GM12878 (cell line): ENCODE measurements around the gene FADS1. TPM values are rescaled to one million over a fixed set of nuclear protein-coding genes. Genes with fewer than 3 reads are reported as not detected.
A peak's percentile ranks its signal among the peaks of the same experiment; 100 is the strongest.

ENCODE experiments used
- ATAC-seq: fragments of 200-7000 bp; cut with Tn5 transposase; 3 replicates; pipeline ENCODE4 v1.9.1; 2020; ENCODE audit warnings: mild to moderate bottlenecking, moderate library complexity
- BruUV-seq: library from RNA; stranded (reverse); fragments of 400-500 nt; replicated peaks from 2 replicates; lab custom pipeline; 2021; lab: Mats Ljungman, UMichigan
- CTCF ChIA-PET: fragments of 300-600 bp; sonication (Branson Sonifier 250); formaldehyde crosslinking; extraction: SDS; loops from one replicate; lab custom pipeline; 2021; ENCODE audit warnings: inconsistent platforms; lab: Yijun Ruan, JAX
- POLR2A ChIA-PET: fragments of 350-600 bp; formaldehyde crosslinking; extraction: SDS; loops from one replicate; lab custom pipeline; 2021; ENCODE audit warnings: inconsistent platforms; lab: Charles Lee
- RAD21 ChIA-PET: fragments of 300-600 bp; sonication (Branson Sonifier 250); formaldehyde crosslinking; loops from one replicate; lab custom pipeline; 2023; ENCODE audit warnings: antibody characterized with exemption; ENCODE audit not compliant: unreplicated experiment; lab: Charles Lee
- SMC1A ChIA-PET: fragments of 300-600 bp; sonication (Branson Sonifier 250); formaldehyde crosslinking; loops from one replicate; lab custom pipeline; 2023; ENCODE audit not compliant: unreplicated experiment, uncharacterized antibody; lab: Charles Lee
- DNase-seq: peaks from one replicate; pipeline ENCODE4 v3.0.0-alpha.2; 2011; ENCODE audit warnings: low read depth, low spot score
- FAIRE-seq: peaks from 3 replicates; lab custom pipeline; 2011; peaks lifted over from hg19 to GRCh38; lab: Jason Lieb, UNC
- H2AFZ ChIP-seq: 2 replicates; pipeline ENCODE4 v1.6.0; 2011; ENCODE audit warnings: low read depth, low read length, control low read depth; ENCODE audit not compliant: control insufficient read depth
- H3K27ac ChIP-seq: 2 replicates; pipeline ENCODE4 v1.5.1; 2011; ENCODE audit warnings: control low read depth; ENCODE audit not compliant: control insufficient read depth, insufficient read depth
- H3K27me3 ChIP-seq, 2 experiments: replicated peaks in 1 of 2; 2 replicates each; pipeline versions ENCODE4 v1.6.0 to v1.6.1; 2011; ENCODE audit warnings: low read length in 1 of 2; ENCODE audit not compliant: control insufficient read depth in 2 of 2, insufficient read depth in 2 of 2
- H3K36me3 ChIP-seq, 2 experiments: 2 replicates each; pipeline ENCODE4 v1.5.1; 2011; ENCODE audit warnings: low read length in 1 of 2; ENCODE audit not compliant: control insufficient read depth in 2 of 2, insufficient read depth in 2 of 2
- H3K4me1 ChIP-seq: 2 replicates; pipeline ENCODE4 v1.6.1; 2011; ENCODE audit warnings: mild to moderate bottlenecking, low read length, moderate library complexity, mixed read lengths; ENCODE audit not compliant: control insufficient read depth, insufficient read depth
- H3K4me2 ChIP-seq: 2 replicates; pipeline ENCODE4 v1.6.0; 2011; ENCODE audit warnings: control low read depth; ENCODE audit not compliant: control insufficient read depth, insufficient read depth
- H3K4me3 ChIP-seq: fragments of 200-600 bp; sonication (generic); 2 replicates; pipeline ENCODE4 v1.5.1; 2016
- H3K79me2 ChIP-seq: 2 replicates; pipeline ENCODE4 v1.6.0; 2011; ENCODE audit warnings: low read length; ENCODE audit not compliant: control insufficient read depth, insufficient read depth
- H3K9ac ChIP-seq: 2 replicates; pipeline ENCODE4 v1.8.0; 2011; ENCODE audit warnings: low read length, control low read depth, mixed read lengths; ENCODE audit not compliant: control insufficient read depth, insufficient read depth
- H3K9me3 ChIP-seq: replicated peaks from 3 replicates; pipeline ENCODE4 v1.5.1; 2011; ENCODE audit warnings: mild to moderate bottlenecking, low read length; ENCODE audit not compliant: control insufficient read depth, insufficient read depth
- H4K20me1 ChIP-seq: 2 replicates; pipeline ENCODE4 v1.6.0; 2011; ENCODE audit not compliant: control insufficient read depth, insufficient read depth
- CBX5 ChIP-seq: sonication (generic); IDR thresholded peaks from 2 replicates; pipeline ENCODE4 v1.6.1; 2016; ENCODE audit warnings: low read depth, moderate library complexity, mild to moderate bottlenecking, inconsistent platforms
- CHD2 ChIP-seq: IDR thresholded peaks from 2 replicates; pipeline ENCODE4 v1.6.1; 2011; ENCODE audit warnings: low read depth, low read length, improper control_type of control experiment, borderline replicate concordance
- EP300 ChIP-seq, 2 experiments: fragments of 150-350 bp in 1 of 2; IDR thresholded peaks; 2 replicates each; pipeline ENCODE4 v1.6.1; 2011 to 2012; ENCODE audit warnings: low read depth in 2 of 2, low read length in 2 of 2, borderline replicate concordance in 1 of 2, improper control_type of control experiment in 1 of 2, inconsistent platforms in 1 of 2; ENCODE audit not compliant: control insufficient read depth in 1 of 2
- ETV6 ChIP-seq, 2 experiments: fragments of 450-650 bp in 1 of 2; IDR thresholded peaks in 1 of 2; conservative IDR thresholded peaks in 1 of 2; 2 replicates each; pipeline ENCODE4 v1.6.1; 2014; ENCODE audit warnings: antibody characterized with exemption in 1 of 2, borderline replicate concordance in 1 of 2, low read depth in 1 of 2, mild to moderate bottlenecking in 1 of 2, moderate library complexity in 1 of 2
- KAT2A ChIP-seq: conservative IDR thresholded peaks from 2 replicates; pipeline ENCODE4 v1.6.1; 2011; ENCODE audit warnings: low read depth, low read length; ENCODE audit not compliant: control insufficient read depth
- NFYA ChIP-seq: IDR thresholded peaks from 2 replicates; pipeline ENCODE4 v1.6.1; 2011; ENCODE audit warnings: low read depth, mild to moderate bottlenecking, low read length, improper control_type of control experiment, borderline replicate concordance
- NKRF ChIP-seq: fragments of 450-650 bp; conservative IDR thresholded peaks from 2 replicates; pipeline ENCODE4 v1.6.1; 2017; ENCODE audit warnings: mild to moderate bottlenecking, moderate library complexity
- NR2C2 ChIP-seq: IDR thresholded peaks from 2 replicates; pipeline ENCODE4 v1.6.1; 2011; ENCODE audit warnings: borderline replicate concordance, low read depth; ENCODE audit not compliant: control insufficient read depth, insufficient read length
- POLR2AphosphoS2 ChIP-seq: IDR thresholded peaks from 2 replicates; pipeline ENCODE4 v1.6.1; 2011; ENCODE audit warnings: low read depth, mild to moderate bottlenecking, low read length, improper control_type of control experiment, moderate library complexity
- SP1 ChIP-seq: IDR thresholded peaks from one replicate; pipeline ENCODE4 v1.6.1; 2011; ENCODE audit warnings: low read depth, low read length
- TARDBP ChIP-seq: IDR thresholded peaks from 2 replicates; pipeline ENCODE4 v1.6.1; 2016; ENCODE audit warnings: borderline replicate concordance
- WGBS: methylation state at CpG from one replicate; pipeline ENCODE4 v1.1.6; 2016; ENCODE audit warnings: low lambda C conversion rate; ENCODE audit not compliant: insufficient replicate concordance, insufficient coverage; ENCODE audit errors: missing lambda C conversion rate; 5-methylcytosine and 5-hydroxymethylcytosine counted together
- in situ Hi-C: fragments of 300-500 bp; cut with MboI; formaldehyde crosslinking; loops from 9 replicates; pipeline ENCODE4 v1.14.3; 2018; ENCODE audit warnings: mixed read lengths
- intact Hi-C: fragments of 100-400 bp; cut with micrococcal nuclease; formaldehyde crosslinking; loops from one replicate; pipeline ENCODE4 v1.14.2; 2022; ENCODE audit not compliant: unreplicated experiment
- polyA plus RNA-seq, 11 experiments: library from polyadenylated mRNA; depleted of rRNA in 4 of 11; unstranded in 6 of 11; stranded (reverse) in 5 of 11; fragments of >200 nt; fragmentation: Nextera tagmentation in 4 of 11; fragmentation: Illumina TruSeq in 1 of 11; extraction: Ambion mirVana in 4 of 11; extraction: Trizol in 1 of 11; gene quantifications; 1 replicate in 1 of 11; 2 replicates in 10 of 11; pipeline versions ENCODE4 v1.2.1 to v1.2.3, GENCODE V29; 2011 to 2016; ENCODE audit warnings: inconsistent platforms in 2 of 11, missing spikeins in 2 of 11, low read depth in 1 of 11
- total RNA-seq, 4 experiments: library from RNA; depleted of rRNA in 3 of 4; stranded (reverse); fragments of >200 nt in 3 of 4; fragmentation: Illumina TruSeq in 1 of 4; extraction: Trizol in 1 of 4; gene quantifications; 2 replicates each; pipeline versions ENCODE4 v1.2.1 to v1.2.3, GENCODE V29; 2013 to 2021
- TF ChIP-seq, protein P1 (sequence below): fragments of 450-650 bp; IDR thresholded peaks from 2 replicates; pipeline ENCODE4 v1.6.1; 2014; ENCODE audit warnings: mild to moderate bottlenecking

The FADS1 gene
- total and polyA plus RNA-seq, 10 of the 15 experiments (the other 5 are each of a cell fraction or from before 2014, with no cell fraction given) = 8.8 to 73.9 (median 39.0) TPM

DNA sequence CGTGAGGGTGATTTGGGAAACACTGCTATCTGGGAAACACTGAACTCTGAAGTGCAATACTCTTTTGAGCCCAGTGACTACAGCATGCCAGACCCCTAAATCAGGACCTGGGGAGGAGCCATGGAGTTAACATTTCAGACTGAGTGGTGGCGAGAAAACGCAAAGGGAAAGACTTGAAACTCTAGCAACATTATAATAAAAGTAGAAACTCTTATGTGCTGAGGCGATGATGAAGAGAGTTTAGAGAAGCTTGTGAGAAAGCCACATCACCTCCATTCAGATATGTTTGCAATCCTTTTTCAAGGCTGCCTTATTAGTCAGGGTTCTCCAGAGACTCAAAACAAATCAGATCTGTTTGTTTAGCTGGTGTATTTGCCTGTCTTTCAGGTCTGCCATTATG lies 22.2 kb downstream of the FADS1 start (continued):
- no peak for TF ChIP-seq NKRF
- no peak for TF ChIP-seq KAT2A
- TF ChIP-seq, all 136 proteins: peak for 0

DNA sequence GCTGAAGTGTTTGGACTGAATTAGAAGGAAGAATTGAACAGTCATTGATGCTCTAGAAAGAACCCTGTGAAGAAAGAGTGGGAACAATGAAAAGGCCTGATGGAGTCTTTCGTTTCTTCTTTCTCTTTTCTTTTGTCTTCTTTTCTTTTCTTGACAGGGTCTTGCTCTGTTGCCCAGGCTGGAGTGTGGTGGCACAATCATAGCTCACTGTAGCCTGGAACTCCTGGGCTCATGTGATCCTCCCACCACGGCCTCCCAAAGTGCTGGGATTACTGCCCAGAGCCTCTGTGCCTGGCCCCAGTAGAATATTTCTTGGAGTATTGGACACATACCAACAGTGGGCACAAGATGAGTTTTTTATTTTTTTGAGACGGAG lies 23.0 kb downstream of the FADS1 start:
- TF ChIP-seq, protein P1, sequence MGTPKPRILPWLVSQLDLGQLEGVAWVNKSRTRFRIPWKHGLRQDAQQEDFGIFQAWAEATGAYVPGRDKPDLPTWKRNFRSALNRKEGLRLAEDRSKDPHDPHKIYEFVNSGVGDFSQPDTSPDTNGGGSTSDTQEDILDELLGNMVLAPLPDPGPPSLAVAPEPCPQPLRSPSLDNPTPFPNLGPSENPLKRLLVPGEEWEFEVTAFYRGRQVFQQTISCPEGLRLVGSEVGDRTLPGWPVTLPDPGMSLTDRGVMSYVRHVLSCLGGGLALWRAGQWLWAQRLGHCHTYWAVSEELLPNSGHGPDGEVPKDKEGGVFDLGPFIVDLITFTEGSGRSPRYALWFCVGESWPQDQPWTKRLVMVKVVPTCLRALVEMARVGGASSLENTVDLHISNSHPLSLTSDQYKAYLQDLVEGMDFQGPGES = no peak
- TF ChIP-seq CHD2 = no peak
- no peak for TF ChIP-seq CBX5
- TF ChIP-seq KAT2A = no peak
- TF ChIP-seq NR2C2 = no peak
- no peak for TF ChIP-seq EP300 (IDR thresholded peaks at IDR 0.05; ENCODE audit: borderline replicate concordance in 1 of 2, control insufficient read depth in 1 of 2, low read depth in 2 of 2, low read length in 2 of 2)
- no peak for TF ChIP-seq SP1
- TF ChIP-seq TARDBP = no peak
- no peak for TF ChIP-seq ETV6 (conservative IDR thresholded peaks at IDR 0.05 in 1 of 2, IDR thresholded peaks at IDR 0.05 in 1 of 2; ENCODE audit: borderline replicate concordance in 1 of 2, low read depth in 1 of 2)
- TF ChIP-seq POLR2AphosphoS2 = no peak
- TF ChIP-seq NFYA = no peak
- RAD21 ChIA-PET = interaction anchor here (1.1 to 6.2 kb wide), 5 partner anchors 21 to 154 kb away, joined by 3 to 96 read pairs (median 4); partner anchors contain the start of gene BEST1

More for the DNA sequence above, 23.0 kb downstream of the FADS1 start:
- WGBS = 36% methylated on average over 3 of the region's 3 CpGs
- H3K27ac ChIP-seq = peak overlapping the region; percentile 100
- ATAC-seq (no peak), FAIRE-seq (peak; percentile 23), DNase-seq (no peak)
- H3K4me3 ChIP-seq = peak overlapping the region; percentile 98
- H3K4me1 ChIP-seq = no peaks in the 10 kb centered on the region; the same call in 1 of the 2 replicates
- H3K36me3 ChIP-seq = peaks cover 15 to 17% of the 10 kb centered on the region in 2 experiments; a peak in 3 of 4 replicates
- H3K4me2 ChIP-seq = peak overlapping the region; percentile 66
- CTCF ChIA-PET = interaction anchor here (0.6 to 12.7 kb wide), 9 partner anchors 16 to 1186 kb away, joined by 3 to 200 read pairs (median 6); partner anchors contain the start of gene BEST1
- H3K27me3 ChIP-seq = no peaks in the 10 kb centered on the region
- POLR2A ChIA-PET = interaction anchor here (1.2 to 6.7 kb wide), 5 partner anchors 22 to 41 kb away, joined by 5 to 60 read pairs (median 9); partner anchors contain the start of genes FADS1 and MYRF
- no TSS peak for BruUV-seq
- SMC1A ChIA-PET = interaction anchor here (1.2 to 8.3 kb wide), 6 partner anchors 37 to 288 kb away, joined by 3 to 91 read pairs (median 6); no protein-coding TSS in a partner anchor
- no peaks in the 10 kb centered on the region for H4K20me1 ChIP-seq
- no peak overlapping the region for H2AFZ ChIP-seq
- peaks cover 83% of the 10 kb centered on the region for H3K79me2 ChIP-seq
- in situ Hi-C loops = no loop called here
- peak overlapping the region; percentile 100 for H3K9ac ChIP-seq
- no peaks in the 10 kb centered on the region for H3K9me3 ChIP-seq
- intact Hi-C loops = loop anchor here (2.0 kb wide), 1 partner anchor 41 kb away; no protein-coding TSS in a partner anchor
